Forelimb muscle (tissue), 1 donor: ENCODE results near the gene MMP15. TPM values are rescaled to one million over a fixed set of nuclear protein-coding genes. Genes with fewer than 3 reads are reported as not detected.
"Not testable (repeated sequence)": the region's sequence is repeated elsewhere in the genome, so short reads cannot be mapped to it uniquely, and the experiment has no call there.

Source experiments
- DNase-seq: peaks from one replicate; pipeline ENCODE4 v3.0.0-alpha.2; 2013; ENCODE audit warnings: low read depth
- polyA plus RNA-seq: library from polyadenylated mRNA; unstranded; fragments of 120-200 nt; gene quantifications from one replicate; pipeline ENCODE4 v1.2.1, GENCODE V29; 2013; ENCODE audit not compliant: insufficient read length

MMP15 gene
- polyA plus RNA-seq, result 24.4 TPM

DNA sequence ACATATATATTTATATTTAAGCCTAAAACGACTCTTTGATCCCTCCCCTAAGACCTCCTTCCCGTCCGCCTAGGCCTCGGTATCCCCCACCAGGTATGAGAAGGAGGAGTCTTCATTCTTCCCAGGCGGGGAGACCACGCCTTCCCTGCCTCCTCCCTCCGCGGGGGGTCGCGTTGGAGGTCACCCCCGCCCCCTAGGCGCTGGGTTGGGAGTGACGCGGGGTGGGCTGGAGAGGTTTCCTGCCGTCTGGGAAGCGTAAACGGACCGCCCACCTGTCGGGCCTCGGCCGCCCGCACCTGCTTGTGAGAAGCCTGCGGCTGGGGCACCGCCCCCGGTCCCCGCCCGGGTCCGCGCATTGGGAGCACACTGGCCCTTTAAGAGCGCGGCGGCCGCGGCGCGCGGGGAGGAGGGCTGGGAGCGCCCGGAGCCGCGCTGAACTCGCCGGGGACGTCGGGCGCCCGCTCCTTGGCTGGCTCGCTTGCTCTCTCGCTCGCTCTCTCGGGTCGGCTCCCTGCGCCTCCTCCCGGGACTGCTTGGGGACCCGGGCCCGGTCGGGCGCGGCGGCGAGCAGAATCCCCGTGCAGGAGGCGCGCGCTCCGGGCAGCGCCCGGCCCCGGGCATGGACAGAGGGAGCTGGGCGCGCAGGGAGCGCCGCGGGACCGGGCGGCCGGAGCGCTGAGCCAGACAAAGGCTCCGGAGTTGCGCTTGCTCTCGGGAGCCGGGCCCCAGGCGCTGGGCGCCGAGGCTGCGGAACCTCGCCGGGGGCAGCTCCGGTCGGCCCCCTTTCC is at the start of gene MMP15:
TSS of gene MMP15 (plus strand) at position 404 of the 788 bp plus-strand sequence. CDS start 597 bp downstream, outside the sequence.
- DNase-seq, result no peak

DNA sequence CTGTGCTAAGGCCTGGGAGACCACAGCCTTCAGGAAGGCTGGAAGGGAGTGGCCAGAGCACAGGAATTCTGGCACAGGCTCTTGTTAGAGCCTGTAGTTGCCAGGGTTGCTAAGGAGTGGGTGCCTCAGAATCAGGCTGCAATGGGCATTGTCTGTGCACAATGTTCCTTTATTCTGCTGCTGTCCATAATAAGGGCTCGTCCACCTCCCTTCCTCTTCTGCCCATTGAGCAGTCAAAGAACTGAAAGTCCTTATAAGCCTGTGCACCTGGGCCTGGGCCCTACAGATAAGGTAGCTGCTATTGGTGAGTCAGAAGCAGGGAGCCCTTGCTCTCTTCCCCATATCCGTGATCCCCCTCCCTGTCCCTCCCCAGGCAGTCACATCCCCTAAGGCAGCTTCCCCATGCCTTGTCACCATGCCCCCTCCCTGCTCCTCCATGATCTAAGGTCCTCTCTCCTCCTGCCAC is 49.2 kb upstream of the MMP15 start:
- no peak for DNase-seq

DNA sequence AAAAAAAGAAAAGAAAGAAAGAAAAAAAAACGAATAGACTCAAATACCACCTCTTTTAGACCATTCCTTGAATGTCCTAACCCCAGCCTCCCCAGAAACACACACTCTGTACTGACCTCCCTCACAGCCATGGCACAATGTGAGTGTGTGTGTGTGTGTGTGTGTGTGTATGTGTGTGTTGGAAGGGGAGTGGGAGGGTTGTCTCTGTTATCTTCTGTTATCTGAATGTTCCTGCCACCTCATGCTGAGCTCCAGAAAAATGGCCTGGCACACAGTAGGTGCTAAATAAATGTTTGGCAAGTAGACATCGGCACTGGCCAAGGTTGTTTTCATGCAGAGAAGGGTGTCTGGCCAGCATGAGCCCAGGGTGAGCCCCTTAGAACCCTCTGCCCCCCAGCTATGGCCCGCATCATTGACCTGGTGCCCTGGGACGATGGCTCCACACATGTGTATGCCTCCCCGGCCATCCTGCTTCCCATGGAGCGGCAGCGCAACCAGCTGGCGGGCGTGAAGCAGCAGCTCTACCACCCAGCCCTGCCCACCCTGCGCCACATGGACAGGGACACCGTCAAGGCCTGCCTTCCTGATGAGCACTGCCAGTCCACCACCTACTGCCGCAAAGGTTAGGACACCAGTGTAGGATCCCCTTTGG is 48.0 kb upstream of the MMP15 start:
- no peak for DNase-seq

DNA sequence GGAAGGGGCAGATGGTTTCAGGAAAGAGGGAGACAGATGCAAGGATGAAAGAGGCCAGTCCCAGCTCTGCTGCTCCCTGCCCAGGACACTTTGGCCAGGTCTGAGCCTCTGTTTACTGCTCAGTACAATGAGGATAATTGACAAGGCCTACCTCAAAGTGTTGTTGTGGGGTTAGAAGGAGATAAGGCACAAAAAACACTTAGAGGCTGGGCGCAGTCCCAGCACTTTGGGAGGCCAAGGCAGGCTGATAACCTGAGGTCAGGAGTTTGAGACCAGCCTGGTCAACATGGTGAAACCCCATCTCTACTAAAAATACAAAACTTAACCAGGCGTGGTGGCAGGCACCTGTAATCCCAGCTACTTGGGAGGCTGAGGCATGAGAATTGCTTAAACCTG is 47.5 kb upstream of the MMP15 start:
- not testable (repeated sequence) for DNase-seq

DNA sequence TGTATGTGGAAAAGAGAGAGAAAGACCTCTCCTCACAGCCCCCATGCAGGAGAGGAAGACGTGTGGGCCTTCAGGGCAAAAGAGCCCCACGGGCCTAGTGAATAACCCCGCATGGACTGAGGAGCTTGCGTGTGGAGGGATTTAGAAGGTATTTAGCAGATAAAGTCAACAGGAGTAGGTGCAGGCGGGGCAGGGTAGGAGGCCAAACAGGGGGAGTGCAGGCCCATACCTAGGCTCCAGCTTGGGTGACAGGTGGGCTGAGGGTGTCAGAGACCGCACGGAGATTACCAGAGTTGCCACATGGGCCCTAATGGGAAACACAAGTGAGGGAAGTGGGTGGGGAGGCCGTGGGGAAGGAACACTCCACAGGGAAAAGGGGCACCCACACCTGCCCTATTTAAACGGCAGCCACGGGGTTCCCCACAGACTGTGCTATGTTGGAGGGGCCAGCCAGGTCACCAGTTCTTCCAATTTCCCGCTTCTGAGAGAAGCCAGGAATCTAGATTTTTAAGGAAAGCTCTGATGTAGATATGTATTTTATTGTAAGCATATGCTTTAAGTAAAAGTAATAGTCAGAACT is 46.5 kb upstream of the MMP15 start:
- DNase-seq, result no peak

DNA sequence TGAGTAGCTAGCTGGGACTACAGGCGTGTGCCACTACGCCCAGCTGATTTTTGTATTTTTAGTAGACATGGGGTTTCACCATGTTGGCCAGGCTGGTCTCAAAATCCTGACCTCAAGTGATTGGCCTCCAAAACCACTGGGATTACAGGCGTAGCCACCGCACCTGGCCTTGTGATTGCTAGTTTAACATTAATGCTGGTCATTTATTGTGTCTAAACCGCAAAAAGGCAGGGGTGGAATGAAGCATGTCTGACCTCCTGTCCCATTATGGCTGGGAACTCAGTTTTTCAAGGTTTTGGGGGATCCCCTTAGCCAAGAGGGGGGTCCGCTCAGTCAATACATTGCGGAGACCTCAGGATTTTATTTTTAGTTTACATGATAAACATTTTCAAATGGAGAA is 43.9 kb upstream of the MMP15 start:
- DNase-seq, result no peak

DNA sequence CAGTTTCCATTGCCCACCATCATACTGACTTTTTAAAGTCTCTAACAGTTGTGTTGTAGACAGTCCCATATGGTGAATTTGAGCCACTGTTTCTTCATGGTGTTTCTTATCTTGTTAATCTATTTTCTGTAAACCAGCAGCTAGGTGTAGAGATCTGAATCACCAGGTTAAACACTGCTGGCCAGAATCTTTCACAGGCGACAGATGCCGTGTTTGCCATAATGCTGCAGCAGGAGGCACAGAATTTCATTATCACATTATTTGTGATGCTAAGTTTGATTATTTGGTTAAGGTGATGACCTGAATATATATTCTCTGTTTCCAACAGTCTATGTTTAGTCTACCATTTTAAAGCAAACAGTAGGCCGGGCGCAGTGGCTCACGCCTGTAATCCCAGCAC is 43.2 kb upstream of the MMP15 start:
- DNase-seq, result no peak

DNA sequence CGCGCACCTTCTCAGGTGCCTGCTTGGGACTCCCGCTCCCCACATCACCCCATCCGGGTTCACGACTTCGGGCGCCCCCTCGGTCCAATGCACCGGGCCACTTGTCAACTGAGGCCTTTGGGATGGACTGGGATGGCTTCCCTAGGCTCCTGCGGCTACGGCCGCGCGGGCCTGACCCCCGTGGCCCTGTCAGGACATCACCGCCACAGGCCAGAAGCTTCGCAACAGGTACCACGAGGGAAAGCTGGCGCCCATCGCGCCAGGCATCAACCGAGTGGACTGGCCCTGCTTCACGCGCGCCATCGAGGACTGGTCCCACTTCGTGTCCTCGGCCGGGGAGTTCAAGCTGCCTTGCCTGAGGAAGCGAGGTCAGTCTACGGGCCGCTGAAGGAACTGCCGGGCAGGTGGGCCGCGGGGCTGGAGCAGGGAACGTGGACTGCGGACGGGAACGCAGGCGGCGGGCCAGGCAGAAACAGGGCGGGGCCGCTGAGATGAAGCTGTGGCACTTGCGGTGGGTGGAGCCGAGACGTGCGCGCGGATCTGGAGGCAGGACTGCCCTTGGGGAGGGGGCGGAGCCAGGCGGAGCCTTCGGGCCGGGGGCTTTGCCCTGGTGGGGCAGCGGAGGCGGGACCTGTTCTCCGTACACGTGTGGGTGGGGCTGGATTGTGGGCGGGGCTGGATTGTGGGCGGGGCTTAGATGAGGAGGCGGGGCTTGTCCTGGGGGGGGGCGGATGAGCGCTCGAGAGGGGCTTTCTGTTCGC is 40.9 kb upstream of the MMP15 start:
- DNase-seq, result no peak

DNA sequence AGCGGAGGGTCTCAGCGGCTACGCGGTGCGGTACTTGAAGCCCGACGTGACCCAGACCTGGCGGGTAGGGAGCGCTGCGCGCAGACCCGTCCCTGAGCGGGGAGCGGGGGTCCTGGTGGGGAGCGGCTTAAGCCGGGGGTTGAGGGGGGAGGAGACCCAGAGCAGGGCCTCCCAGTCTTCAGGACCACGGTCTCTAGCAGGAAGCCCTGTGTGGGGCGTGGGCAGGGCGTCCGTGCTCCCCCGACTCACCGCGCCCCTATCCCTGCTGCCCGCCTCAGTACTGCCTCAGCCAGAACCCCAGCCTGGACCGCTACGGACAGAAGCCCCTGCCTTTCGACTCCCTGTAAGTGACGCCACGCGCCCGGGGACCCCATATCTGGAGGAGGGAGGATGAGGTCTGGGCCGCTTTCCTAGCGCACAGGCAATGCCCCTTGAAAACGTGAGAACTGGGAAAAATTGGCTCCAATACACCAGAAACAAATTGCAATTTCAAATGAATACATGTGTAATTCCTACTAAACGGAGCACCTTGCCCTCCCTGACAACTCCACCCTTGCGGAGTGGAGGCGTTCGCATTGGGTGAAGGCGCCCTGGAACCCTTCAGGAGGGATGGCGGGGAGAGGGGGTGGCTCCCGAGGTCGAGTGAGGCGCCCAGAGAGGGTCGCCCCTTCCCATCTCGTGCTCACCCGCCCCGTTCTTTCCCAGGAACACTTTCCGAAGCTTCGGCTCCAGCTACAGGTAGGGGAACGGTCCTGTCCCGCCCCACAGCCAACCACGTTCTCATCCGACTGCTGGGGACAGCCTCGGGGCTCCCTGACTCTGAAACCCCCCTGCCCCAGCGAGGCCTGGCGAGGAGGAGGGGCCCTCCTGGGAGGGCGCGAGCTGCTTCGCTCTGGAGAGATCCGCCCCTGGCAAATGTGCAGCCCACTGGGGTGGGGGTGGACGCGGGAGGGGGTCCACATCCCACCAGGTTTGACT is 40.1 kb upstream of the MMP15 start:
- DNase-seq, result no peak

DNA sequence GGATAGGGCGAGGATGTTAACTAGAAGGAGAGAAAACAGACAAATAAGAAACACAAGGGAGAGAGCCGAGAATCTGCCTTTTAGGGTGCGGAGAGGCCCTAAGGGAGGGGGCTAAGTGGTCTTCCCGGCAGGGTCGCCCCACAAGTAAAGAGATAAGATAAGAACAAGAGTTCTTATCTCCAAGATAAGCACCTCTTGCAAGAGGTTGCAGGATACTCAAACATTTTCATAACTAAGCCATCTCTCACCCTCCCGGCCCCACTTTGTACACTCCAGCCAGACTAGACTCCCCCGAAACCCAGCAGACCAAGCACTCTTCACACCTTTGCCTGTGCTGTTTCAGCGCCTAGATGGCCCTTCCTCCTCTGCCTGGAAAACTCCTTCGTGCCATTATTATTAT is 39.4 kb upstream of the MMP15 start:
- no peak for DNase-seq

DNA sequence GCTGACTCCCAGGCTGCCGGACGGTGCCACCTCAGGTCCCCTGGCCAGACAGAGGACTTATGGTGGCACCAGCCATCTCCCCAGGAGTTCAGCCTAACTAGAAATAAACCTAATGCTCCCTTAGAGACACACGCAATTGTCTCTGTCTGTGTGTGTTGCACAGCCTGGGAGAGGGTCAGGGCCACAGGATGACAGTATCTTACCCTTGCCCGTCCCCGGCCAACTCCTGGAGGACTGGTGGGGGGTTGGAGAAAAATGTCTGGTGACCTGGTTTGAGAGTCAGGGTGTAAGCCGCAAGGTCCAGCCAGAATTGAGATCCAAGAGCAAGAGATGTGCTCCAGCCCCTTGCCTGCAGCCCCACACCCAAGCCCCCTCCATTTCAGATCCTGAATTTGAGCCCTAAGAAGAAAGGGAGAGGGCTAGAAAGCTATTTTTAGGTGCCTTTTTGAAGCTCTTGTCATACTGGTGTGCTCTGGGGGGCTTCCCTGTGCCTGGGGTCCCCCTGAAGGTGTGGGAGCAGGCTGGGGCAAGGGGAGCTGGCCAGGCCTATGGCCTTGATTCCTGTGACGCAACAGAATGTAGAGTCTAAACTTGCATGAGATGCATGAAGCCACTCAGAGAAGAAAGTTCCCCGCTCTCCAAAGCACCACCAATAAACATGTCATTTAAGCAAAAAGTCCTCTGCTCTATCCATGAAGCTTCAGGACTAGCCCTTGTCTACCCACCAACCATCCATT is 37.9 kb upstream of the MMP15 start:
- DNase-seq, result no peak

DNA sequence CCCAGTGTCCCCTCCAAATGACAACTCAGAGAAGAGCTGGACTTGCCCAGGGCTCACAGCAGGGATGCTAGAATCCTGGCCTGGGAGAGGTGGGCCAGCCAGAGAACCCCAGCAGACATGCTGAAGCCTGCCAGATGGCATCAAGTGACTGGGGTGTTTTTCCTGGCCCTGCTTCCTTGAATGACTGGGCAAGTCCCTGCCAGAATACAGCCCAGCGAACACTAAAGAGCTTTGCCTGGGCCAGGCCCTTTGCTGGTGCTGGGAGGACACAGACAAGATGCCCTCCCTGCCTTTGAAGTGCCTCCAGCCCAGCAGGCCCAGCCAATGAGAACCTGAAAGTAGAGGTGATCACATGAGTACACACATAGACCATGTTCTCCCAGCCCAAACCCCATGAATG is 36.6 kb upstream of the MMP15 start:
- DNase-seq, result no peak

DNA sequence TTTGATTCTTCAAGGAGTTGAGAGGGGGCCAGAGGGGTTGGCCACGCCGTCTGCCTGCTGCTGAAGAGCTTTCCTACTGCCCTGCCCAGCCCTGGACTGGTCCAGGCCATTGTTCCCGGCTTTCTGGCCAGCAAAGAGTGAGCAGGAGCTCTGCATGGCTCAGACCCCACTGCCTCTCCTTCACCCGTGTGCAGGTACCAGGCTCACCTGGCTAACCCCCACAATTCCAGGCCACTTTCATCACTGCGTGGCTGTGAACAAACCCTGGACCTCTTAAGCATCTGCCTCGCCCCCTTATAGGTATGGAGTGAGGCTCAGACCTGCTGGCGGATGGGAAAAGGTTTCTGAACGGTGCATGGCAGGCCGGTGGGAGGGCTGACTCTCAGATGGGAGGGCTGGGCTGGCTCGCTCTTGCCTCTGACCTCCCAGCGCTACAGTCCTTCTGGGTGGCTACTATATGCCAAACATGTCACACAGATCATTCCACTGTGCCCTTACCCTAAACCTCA is 33.9 kb upstream of the MMP15 start:
- no peak for DNase-seq

DNA sequence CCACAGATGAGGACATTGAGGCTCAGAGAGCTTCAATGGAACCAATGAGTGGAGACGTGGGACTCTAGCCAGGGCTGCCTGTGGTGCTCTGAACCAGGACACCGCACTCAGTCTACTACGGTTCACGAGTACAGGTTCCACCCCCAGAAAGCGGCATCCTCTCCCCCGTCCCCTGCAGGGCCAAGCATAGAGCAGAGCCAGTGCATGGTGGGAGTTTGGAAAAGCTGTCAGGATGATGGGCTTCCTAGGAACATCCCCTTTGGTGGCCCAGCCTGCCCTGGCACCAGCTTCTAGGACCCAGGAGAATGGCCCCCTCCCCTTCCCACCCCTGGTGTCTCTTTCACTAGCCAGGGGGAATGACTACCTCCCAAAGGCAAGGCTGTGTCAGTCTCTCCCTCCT is 33.5 kb upstream of the MMP15 start:
- DNase-seq, result no peak

DNA sequence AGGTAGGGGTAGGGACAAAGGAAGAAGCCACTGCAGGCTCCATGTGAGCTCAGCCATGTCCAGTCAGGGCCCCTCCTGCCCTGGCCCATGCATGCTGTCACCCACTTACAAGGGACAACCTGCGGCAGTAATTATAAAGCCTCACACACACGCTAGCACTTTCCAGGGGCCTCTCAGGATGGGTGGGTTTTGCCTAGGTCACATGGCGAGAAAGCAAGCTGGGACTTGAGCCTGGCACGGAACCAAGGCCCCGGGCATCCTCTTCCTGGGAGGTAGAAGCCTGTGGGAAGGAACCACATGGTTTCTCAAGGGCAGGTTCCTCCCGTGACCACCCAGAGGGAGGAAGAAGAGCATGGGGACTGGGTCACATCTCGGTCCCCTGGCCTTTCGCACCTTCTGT is 32.1 kb upstream of the MMP15 start:
- no peak for DNase-seq

DNA sequence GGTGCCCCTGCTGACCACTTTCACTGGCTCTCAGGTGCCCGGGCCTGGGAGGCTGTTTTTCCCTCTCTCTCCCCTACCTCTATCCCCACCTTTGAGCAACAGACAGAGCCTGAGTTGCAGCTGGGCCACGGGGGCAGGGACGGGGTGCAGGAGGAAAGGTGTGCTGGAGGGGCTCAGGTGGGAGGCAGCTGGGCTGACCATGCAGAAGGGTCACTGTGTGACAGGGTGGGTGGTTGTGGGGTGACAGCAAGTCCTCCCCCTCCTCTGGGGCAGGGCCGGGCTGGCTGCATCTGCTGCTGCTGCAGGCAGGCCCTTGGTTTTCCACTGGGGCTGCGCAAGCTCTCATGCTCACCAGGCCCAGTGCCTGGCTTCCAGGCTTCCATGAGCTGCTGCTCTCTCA is 31.7 kb upstream of the MMP15 start:
- no peak for DNase-seq

DNA sequence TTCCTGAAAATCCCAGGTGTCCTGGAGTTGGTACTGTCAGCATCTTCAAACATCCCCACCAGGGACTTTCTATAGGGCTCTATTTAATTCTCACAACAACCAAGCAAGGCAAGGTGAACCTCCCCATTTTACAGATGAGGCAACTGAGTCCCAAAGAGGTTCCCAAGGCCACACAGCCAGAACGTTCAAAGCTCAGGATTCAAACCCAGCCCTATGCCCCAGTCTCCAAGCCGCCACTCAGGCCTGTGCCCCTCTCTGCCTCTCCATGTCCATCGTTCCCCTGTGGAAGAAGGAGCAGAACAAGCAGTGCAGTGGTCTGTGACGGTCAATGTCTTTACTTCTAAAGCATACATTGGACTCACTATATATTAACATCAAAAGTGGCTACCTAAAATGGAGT is 31.2 kb upstream of the MMP15 start:
- no peak for DNase-seq

DNA sequence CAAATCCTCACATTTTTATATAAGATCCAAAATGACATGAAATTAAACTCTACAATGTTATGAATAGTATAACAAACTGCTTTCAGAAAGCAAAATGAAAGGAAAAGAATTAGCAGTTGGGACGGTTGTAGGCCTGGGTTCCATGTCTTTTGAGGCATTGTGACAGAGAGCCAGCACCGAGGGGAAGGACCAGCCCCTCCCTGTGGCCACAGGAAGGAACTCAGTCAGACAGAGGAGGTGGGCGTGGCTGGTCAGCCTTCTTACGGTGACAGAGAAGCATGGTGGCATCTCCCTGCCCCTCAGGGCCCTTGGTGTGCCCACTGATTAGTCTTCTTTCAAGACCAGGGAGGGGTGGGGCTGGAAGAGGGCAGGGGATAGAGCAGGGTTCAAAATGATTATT is 30.8 kb upstream of the MMP15 start:
- no peak for DNase-seq

DNA sequence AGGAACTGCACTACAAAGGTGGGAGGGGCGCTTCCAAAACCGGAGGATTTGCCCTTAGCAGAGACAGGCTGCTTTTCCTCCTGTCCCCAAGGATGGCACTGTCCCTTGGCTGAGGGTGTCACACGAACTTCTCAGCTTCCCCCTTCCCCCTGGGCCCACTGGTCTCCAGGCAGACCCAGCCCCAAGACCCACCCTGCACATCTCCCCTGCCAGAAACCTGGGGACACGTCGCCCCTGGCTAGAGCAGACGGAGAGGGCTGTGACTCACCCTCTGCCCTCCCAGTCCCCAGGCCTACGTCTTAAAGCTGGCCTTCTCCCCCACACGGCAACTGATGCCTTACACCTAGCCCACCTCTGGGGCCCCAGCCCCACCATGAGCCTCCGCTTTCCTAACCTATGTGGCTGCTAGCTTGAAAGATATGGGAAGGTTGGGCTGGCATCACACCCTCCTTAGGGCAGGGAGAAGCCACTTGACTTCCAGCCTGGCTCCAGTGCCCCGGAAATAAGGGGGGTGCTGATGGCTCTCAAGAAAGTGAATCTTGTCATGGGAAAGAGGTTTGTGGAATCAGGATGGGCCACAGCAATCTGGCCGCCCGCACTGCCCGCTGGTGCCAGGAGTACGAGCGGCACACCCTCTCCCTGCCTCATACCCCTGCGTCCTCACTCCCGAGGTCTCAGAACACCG is 29.7 kb upstream of the MMP15 start:
- no peak for DNase-seq
